Activated T-cell treated with anti-CD3 and anti-CD28 coated beads for 48 hours (primary cell): Measurements from ENCODE around the gene PROSER2.
"Not testable (repeated sequence)": the region's sequence is repeated elsewhere in the genome, so short reads cannot be mapped to it uniquely, and the experiment has no call there.

Experiments used
- DNase-seq: peaks from one replicate; pipeline ENCODE4 v3.0.0-alpha.2; 2020; ENCODE audit warnings: low read depth

The PROSER2 gene

DNA sequence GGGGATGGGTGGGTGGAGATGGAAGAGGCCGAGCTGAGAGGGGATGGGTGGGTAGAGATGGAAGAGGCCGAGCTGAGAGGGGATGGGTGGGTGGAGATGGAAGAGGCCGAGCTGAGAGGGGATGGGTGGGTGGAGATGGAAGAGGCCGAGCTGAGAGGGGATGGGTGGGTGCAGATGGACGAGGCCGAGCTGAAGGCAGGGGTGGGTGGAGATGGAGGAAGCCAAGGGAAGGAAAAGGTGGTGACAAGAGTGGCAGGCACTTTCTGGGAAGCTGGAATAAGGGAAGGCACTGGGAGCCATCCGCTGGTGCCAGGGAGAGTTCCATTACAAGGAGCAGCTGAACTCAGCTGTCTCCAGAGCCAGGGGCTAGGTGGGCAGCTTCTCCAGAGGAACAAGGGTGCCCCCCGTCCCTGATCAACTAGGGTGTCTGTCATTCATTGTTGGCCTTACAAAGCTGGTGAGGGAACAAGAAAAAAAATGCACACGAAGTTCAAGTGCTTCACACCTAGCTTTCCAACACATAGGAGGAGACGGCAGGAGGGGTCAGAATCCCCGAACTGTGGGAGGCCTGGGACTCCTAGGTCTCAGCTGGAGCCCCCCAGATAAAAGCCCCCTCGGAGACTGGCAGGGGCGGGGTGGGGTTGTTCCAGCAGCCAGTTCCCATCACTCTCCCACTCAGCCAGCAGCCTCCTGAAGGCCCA lies 62.4 kb downstream of the PROSER2 start:
- DNase-seq = no peak

DNA sequence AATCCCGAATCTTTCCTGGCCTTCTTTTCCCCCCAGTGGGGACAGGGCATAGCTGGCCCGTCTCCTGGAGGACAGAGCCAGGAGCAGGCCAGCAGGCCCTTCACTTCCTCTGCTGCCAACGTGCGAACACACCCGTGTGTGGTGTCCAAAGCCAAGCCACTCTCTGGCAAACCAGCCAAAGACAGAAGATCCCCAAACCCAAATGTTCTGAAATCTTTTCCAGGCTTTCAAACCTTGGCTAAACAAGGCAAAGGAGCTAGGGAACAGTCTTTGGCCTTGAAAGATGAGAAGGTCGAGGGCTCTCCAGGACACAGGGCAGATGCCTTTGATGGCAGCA lies 63.0 kb downstream of the PROSER2 start:
- DNase-seq = no peak

- DNase-seq = no peak
These were observed 63.7 kb downstream of the PROSER2 start for GRCh38 chr10:11886851-11887250.

GRCh38 chr10:11887381-11888227 lies 64.4 kb downstream of the PROSER2 start:
- no peak for DNase-seq

- DNase-seq = not testable (repeated sequence)
These were observed 66.1 kb downstream of the PROSER2 start for GRCh38 chr10:11889263-11889662.

- DNase-seq = no peak
These were observed 68.8 kb downstream of the PROSER2 start for GRCh38 chr10:11891776-11892486.

- DNase-seq = no peak
These were observed 70.7 kb downstream of the PROSER2 start for GRCh38 chr10:11893749-11894278.

DNA sequence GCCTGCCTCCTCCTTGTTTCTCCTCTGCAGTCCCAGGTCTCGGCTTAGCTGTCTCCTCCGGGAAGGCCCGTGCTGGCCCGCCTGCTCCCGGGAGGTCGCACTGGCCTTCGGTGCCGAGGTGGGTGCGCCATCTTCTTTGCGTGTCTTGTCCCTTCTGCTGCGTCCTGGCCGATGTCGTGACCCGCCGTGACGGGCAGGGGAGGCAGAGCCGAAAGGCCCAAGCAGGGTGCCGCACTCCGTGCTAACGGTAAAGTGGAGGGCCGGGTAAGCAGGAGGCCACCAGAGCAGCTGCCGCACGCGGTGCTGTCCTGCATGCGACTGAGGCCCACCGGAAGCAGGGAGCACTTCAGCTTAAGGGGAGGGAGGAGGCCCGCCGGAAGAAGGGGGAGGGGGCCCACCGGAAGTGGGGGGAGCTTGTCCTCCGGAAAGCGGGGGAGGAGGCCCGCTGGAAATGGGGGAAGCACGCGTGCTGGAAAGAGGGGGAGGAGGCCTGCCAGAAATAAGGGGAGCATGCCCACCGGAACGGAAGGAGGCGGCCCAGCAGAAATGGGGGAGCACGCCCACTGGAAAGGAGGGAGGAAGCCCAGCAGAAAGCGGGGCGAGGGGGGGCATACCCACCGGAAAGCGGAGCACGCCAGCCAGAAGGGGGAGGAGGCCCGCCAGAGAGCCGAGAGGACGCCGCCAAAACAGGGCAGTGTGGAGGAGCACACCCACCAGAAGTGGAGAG lies 71.4 kb downstream of the PROSER2 start:
- DNase-seq = no peak

- DNase-seq = no peak
These were observed 71.9 kb downstream of the PROSER2 start for GRCh38 chr10:11895108-11895466.

DNA sequence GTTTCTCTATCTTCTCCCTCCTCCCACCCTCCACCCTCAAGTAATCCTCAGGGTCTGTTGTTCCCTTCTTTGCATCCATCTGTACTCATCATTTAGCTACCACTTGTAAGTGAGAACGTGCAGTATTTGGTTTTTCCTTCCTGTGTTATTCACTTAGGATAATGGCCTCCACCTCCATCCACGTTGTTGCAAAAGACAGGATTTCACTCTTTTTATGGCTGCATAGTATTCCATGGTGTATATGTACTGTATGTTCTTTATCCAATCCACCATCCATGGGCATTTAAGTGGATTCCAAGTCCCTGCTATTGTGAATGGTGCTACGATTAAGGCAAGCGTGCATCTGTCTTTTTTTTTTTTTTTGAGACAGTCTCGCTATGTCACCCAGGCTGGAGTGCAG lies 72.4 kb downstream of the PROSER2 start:
- DNase-seq = no peak

- DNase-seq = no peak
These were observed 73.5 kb downstream of the PROSER2 start for GRCh38 chr10:11896549-11897200.

GRCh38 chr10:11898033-11898371 lies 74.8 kb downstream of the PROSER2 start:
- no peak for DNase-seq

DNA sequence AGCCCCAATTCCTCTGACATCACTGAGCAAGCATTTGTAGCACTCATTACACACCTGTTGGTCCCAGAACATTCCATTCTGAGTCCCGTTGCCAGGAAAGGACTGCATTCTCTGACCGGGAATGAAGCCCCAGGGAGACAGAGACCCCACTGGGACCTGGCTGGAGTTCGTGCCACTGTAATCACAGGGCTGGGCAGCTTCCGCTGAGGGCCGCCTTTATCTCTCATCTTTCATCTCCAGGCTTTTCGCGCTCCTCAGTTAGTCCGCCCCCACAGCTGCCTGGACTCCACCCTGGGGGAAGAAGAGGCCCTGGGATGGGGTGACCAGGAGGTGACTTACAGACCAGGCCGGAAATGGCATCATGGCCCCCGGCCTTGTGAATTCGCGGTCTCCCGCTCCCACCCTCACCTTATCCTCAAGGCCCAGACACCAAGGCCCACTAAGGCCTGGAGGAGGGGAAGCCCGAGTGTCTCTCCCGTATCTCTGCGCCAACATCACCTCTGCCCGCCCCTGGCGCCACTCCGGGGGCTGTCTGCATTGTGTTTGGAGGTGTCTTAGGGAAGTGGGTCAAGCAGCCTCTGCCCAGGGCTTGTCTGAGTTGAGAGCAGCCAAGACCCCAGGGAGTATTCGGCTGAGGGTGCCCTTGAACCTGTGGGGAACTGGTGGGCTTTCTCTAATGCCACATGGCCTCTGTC lies 75.4 kb downstream of the PROSER2 start:
- DNase-seq = no peak

DNA sequence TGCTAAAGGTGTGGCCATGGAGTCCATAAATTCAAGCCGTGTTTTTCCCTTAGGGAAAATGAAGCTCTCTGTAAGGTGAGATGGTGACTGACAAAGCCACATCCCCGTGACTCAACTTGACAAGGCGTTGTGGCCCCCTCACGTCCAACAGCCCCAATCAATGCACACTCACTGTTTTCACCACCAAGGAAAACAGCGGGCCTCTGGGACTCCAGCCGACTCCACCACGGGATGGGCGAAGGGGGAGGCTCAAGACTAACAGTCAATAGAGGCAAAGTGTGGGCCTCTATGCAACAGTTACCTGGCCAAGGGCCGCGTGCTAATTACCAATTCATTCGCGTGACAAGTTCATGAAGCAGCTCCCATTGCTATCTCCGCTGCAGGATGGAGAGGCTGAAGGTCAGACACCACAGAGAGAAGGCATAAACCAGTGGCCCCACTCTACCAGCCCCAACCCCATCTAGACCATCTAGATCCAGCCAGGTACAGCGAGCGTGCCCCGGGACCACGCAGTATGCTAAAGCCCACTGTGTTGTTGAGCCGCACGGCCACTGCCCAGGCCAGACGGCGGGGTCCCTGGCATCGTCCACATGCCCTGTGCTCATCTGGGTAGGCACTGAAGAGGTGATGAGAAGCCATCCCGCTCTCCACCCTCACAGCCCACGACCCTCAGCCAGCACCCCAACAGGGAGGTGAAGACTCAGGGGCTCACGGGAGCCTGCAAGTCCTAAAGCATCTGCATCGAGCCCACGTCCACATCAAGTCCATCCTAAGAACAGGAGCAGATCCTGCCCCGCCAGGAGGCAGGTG lies 76.1 kb downstream of the PROSER2 start:
- DNase-seq = no peak

- no peak for DNase-seq
These were observed 77.8 kb downstream of the PROSER2 start for GRCh38 chr10:11901036-11901301.

DNA sequence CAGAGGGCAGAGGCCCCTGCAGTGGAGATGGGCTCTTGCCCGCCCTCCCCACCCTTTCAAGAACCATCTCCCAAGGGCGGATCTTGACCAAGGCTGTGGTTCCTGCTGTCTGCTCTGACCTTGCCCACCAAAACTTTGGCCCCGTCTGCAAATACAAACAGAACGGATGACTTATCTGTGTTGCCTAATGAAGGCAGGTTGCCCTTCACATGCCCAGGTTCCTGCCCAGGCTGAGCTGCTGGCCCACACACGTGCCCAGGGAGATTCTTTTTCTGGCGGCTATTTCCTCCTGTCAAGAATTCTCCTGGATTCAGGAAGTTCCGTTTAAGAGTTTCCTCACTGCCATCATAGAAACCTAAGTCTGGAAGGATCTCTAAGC lies 78.3 kb downstream of the PROSER2 start:
- no peak for DNase-seq

- DNase-seq = no peak
These were observed 78.8 kb downstream of the PROSER2 start for GRCh38 chr10:11901833-11902475.

DNA sequence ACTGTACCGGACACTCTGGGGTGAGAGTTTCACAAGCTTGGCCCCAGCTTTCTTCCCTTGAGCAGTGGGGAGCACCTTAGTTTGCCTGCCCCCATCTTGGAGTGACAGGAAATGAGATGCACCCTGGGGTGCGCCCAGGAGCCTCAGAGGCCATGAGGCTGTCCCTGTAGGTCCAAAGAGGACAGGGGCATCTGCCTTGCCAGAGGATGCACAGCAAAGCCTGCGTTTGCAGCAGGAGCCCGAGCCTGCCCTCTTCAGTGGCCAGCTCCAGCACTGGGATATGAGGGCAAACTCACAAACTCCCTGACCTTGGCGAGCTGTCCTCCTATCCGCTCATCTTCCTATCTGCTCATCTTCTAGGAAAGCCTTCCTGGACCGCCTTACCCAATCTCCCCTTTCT lies 79.5 kb downstream of the PROSER2 start:
- DNase-seq = no peak

- DNase-seq = no peak
These were observed 83.6 kb downstream of the PROSER2 start for GRCh38 chr10:11906714-11907113.

GRCh38 chr10:11907914-11908313 lies 84.8 kb downstream of the PROSER2 start:
- DNase-seq = no peak
